ENCODE measurements around the gene ZKSCAN1.
"Not testable (repeated sequence)": the region's sequence is repeated elsewhere in the genome, so short reads cannot be mapped to it uniquely, and the experiment has no call there.

ZKSCAN1 gene

DNA sequence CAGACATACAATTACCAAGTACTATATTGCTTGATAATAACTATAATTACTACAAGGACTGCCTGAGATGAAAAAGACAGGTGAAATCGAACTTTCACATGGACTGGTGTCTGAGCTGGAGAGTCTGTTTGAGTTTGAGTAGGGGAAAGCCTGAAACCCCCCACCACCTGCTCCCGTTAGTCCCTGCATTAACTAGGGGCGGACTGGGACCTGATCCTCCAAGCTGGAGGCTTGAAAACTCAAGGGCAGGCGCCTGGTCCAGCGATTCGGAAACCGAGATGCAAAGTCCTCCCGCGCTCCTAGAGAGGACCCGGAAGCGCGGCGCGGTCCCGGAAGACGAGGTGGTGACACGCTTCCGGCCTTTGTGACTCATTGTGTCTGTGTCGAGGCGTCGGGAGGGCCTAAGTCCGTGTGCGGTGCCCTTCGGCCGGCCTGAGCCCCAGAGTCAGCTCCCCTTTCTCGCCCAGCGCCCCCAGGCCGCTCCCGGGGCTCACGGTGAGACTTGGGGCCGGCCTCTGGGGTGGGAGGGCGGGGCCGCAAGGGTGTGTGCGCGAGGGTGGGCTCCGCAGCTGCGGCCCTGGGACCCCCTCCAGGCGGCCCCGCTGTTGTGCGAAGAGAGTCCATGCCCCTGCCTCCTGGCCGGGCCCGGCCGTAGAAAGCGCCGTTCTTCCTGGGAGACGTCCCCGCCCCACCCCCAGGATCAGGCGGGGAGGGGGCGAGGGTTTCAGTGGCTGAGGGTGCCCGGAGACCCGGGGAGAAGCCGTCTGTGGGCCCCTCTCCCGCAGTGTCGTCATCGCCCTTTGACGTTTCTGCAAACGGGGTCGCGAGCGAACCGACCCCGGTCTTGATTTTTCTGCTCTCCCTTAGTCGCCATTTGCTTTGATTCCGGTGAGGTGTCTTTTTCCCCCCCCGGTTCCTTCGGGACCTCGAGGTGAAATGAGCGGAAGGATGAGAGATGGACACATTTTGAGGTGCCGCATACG lies at the start of gene ZKSCAN1:
Gene ZKSCAN1 (plus strand): TSS at position 365 of the 983 bp plus-strand sequence. CDS start 7,911 bp downstream, outside the sequence.
- H3K9me2 ChIP-seq (ENCODE audit: low read depth, low read length), result no peaks in the 10 kb centered on the region
- H4K20me1 ChIP-seq (ENCODE audit: insufficient read depth, low read length), result no peaks in the 10 kb centered on the region
- no peaks in the 10 kb centered on the region for H3K27me3 ChIP-seq (ENCODE audit: insufficient read depth, low read length)
- no peak for TF ChIP-seq EZH2 (IDR thresholded peaks at IDR 0.05; ENCODE audit: borderline replicate concordance, low read length)
- TF ChIP-seq, protein P1, sequence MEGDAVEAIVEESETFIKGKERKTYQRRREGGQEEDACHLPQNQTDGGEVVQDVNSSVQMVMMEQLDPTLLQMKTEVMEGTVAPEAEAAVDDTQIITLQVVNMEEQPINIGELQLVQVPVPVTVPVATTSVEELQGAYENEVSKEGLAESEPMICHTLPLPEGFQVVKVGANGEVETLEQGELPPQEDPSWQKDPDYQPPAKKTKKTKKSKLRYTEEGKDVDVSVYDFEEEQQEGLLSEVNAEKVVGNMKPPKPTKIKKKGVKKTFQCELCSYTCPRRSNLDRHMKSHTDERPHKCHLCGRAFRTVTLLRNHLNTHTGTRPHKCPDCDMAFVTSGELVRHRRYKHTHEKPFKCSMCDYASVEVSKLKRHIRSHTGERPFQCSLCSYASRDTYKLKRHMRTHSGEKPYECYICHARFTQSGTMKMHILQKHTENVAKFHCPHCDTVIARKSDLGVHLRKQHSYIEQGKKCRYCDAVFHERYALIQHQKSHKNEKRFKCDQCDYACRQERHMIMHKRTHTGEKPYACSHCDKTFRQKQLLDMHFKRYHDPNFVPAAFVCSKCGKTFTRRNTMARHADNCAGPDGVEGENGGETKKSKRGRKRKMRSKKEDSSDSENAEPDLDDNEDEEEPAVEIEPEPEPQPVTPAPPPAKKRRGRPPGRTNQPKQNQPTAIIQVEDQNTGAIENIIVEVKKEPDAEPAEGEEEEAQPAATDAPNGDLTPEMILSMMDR (IDR thresholded peaks at IDR 0.05; ENCODE audit: low read length), result no peak
- no peaks in the 10 kb centered on the region for H3F3A ChIP-seq (ENCODE audit: insufficient read depth, low read length)
- H3K27ac ChIP-seq (ENCODE audit: low read depth, low read length, poor library complexity, severe bottlenecking), result no peak within 1 kb of the TSS
- peak within 1 kb of the TSS; percentile 98 for H2AFZ ChIP-seq (ENCODE audit: low read length)
- H3K9ac ChIP-seq (ENCODE audit: low read length), result peak within 1 kb of the TSS; percentile 98
- peaks cover 47% of the 10 kb centered on the region for H3K79me2 ChIP-seq (ENCODE audit: insufficient read depth, low read length)
- H3K4me3 ChIP-seq (ENCODE audit: low read depth, low read length, poor library complexity, severe bottlenecking), result peak within 1 kb of the TSS; percentile 99
- peak within 1 kb of the TSS; percentile 99 for H3K4me2 ChIP-seq (ENCODE audit: low read length)
- H3K9me3 ChIP-seq (ENCODE audit: low read length), result no peaks in the 10 kb centered on the region
- peaks cover 17% of the 10 kb centered on the region; the same call in 1 of the 2 replicates for H3K36me3 ChIP-seq (ENCODE audit: insufficient read depth, low read length)
- peaks cover 23% of the 10 kb centered on the region for H3K4me1 ChIP-seq (ENCODE audit: insufficient read depth, low read length, severe bottlenecking)

DNA sequence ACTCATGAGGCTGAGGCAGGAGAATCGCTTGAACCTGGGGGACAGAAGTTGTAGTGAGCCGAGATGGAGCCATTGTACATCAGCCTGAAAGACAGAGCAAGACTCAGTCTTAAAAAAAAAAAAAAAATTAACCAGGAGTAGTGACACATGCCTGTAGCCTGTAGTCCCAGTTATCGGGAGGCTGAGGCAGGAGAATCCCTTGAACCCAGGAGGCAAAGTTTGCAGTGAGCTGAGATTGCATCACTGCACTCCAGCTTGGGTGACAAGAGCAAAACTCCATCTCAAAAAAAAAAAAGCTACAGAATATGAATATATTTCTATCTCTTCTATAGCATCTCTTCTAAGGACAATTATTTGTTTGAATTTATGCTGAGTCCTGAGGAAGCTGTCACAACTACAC lies 46.1 kb upstream of the ZKSCAN1 start:
- Histone ChIP-seq H3K4me3 (ENCODE audit: low read depth, low read length, poor library complexity, severe bottlenecking) (no peak overlapping the region), H3K9me2 (ENCODE audit: low read depth, low read length) (no peaks in the 10 kb centered on the region), H2AFZ (ENCODE audit: low read length) (no peak overlapping the region), H3K4me1 (ENCODE audit: insufficient read depth, low read length, severe bottlenecking) (no peaks in the 10 kb centered on the region), H3K4me2 (ENCODE audit: low read length) (no peak overlapping the region), H3F3A (ENCODE audit: insufficient read depth, low read length) (no peaks in the 10 kb centered on the region), H3K27me3 (ENCODE audit: insufficient read depth, low read length) (no peaks in the 10 kb centered on the region), H3K27ac (ENCODE audit: low read depth, low read length, poor library complexity, severe bottlenecking) (no peak overlapping the region), H4K20me1 (ENCODE audit: insufficient read depth, low read length) (no peaks in the 10 kb centered on the region), H3K9ac (ENCODE audit: low read length) (no peak overlapping the region), H3K9me3 (ENCODE audit: low read length) (no peaks in the 10 kb centered on the region), H3K36me3 (ENCODE audit: insufficient read depth, low read length) (no peaks in the 10 kb centered on the region), H3K79me2 (ENCODE audit: insufficient read depth, low read length) (no peaks in the 10 kb centered on the region)
- TF ChIP-seq, protein P1 (IDR thresholded peaks at IDR 0.05; ENCODE audit: low read length), result no peak
- no peak for TF ChIP-seq EZH2 (IDR thresholded peaks at IDR 0.05; ENCODE audit: borderline replicate concordance, low read length)

DNA sequence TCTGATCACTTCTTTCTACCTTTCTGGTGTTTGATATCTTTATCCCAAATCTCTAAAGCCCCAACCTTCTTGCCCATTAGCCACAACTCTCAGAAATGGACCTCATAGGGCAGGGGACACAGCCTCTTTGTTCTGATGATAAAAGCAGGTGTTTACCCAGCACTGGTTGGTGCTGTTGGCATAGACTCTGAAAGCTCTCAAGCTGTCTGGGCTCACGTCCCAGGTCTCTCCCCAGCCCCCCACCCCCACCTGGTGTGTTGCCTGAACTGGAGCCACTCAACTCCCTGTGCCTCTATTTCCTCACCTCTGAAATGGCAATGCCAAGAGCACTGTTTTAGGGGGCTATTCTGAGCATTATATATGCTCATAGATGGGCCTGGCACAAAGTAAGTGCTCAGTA lies 45.6 kb upstream of the ZKSCAN1 start:
- not testable (repeated sequence) for H3K4me2 ChIP-seq (ENCODE audit: low read length)

More for the DNA sequence above, 45.6 kb upstream of the ZKSCAN1 start:
- not testable (repeated sequence) for H3K9ac ChIP-seq (ENCODE audit: low read length); H3F3A ChIP-seq (ENCODE audit: insufficient read depth, low read length); H3K27ac ChIP-seq (ENCODE audit: low read depth, low read length, poor library complexity, severe bottlenecking); H3K79me2 ChIP-seq (ENCODE audit: insufficient read depth, low read length); H3K36me3 ChIP-seq (ENCODE audit: insufficient read depth, low read length); H3K4me3 ChIP-seq (ENCODE audit: low read depth, low read length, poor library complexity, severe bottlenecking); H3K9me2 ChIP-seq (ENCODE audit: low read depth, low read length); H3K27me3 ChIP-seq (ENCODE audit: insufficient read depth, low read length); H2AFZ ChIP-seq (ENCODE audit: low read length); H3K4me1 ChIP-seq (ENCODE audit: insufficient read depth, low read length, severe bottlenecking); H3K9me3 ChIP-seq (ENCODE audit: low read length); H4K20me1 ChIP-seq (ENCODE audit: insufficient read depth, low read length)

All from OCI-LY1 (cell line).